Body of pancreas (tissue), 4 donors: Measurements from ENCODE around the gene EYA2. TPM values are rescaled to one million over a fixed set of nuclear protein-coding genes. Genes with fewer than 3 reads are reported as not detected.

Experiments
- ATAC-seq: fragments of 150-250 bp; one replicate; pipeline ENCODE4 v1.9.1; 2016
- DNase-seq, 4 donors: peaks; one replicate each; pipeline ENCODE4 v3.0.0-alpha.2; 2019
- H3K27ac ChIP-seq, 4 donors: fragments of 200-600 bp; sonication (generic); 1 replicate in 3 of 4; 2 replicates in 1 of 4; pipeline versions ENCODE4 v1.5.1 to v1.6.1; 2016 to 2019; ENCODE audit warnings: mild to moderate bottlenecking in 1 of 4, mixed read lengths in 1 of 4, moderate library complexity in 1 of 4
- H3K27me3 ChIP-seq, 2 donors: fragments of 200-600 bp; sonication (generic); one replicate each; pipeline ENCODE4 v1.6.0; 2016; ENCODE audit warnings: mild to moderate bottlenecking in 1 of 2
- H3K36me3 ChIP-seq, 2 donors: fragments of 200-600 bp; sonication (generic); replicated peaks in 1 of 2; 2 replicates each; pipeline ENCODE4 v1.5.1; 2016; ENCODE audit warnings: low read depth in 2 of 2; ENCODE audit not compliant: insufficient read depth in 1 of 2
- H3K4me1 ChIP-seq: fragments of 200-600 bp; sonication (generic); one replicate; pipeline ENCODE4 v1.6.0; 2016
- H3K4me3 ChIP-seq, 2 donors: fragments of 200-600 bp; sonication (generic); 1 replicate in 1 of 2; 2 replicates in 1 of 2; pipeline ENCODE4 v1.5.1; 2016 to 2019
- H3K9me3 ChIP-seq, 3 donors: fragments of 200-600 bp; sonication (generic); 1 replicate in 2 of 3; 2 replicates in 1 of 3; pipeline ENCODE4 v1.5.1; 2016
- CTCF ChIP-seq, 7 experiments: fragments of 450-650 bp in 4 of 7; fragments of 200-600 bp in 3 of 7; sonication (generic) in 3 of 7; IDR thresholded peaks; one replicate each; pipeline ENCODE4 v1.5.1; 2016 to 2019; ENCODE audit warnings: antibody characterized with exemption in 7 of 7
- POLR2A ChIP-seq, 3 donors: fragments of 450-650 bp; IDR thresholded peaks; one replicate each; pipeline ENCODE4 v1.6.1; 2016; ENCODE audit warnings: antibody characterized with exemption in 3 of 3, mild to moderate bottlenecking in 2 of 3
- WGBS, 2 donors: methylation state at CpG; one replicate each; pipeline ENCODE4 v1.1.5; 2017; 5-methylcytosine and 5-hydroxymethylcytosine counted together
- intact Hi-C: fragments of 100-400 bp; cut with DNase I; formaldehyde crosslinking; loops from one replicate; pipeline ENCODE4 v1.15.1; 2023
- total RNA-seq, 2 donors: library from RNA; depleted of rRNA; stranded (reverse); fragments of >200 nt; gene quantifications; one replicate each; pipeline ENCODE4 v1.1.0, GENCODE V29; 2016

EYA2 gene
- total RNA-seq, 2 donors from 2014 or later, result 0.52 to 3.6 TPM

- peaks cover 0 to 4% (median 0%) of the 10 kb centered on the region in 3 donors for H3K9me3 ChIP-seq
- TF ChIP-seq POLR2A (IDR thresholded peaks at IDR 0.05) (no peak), CTCF (IDR thresholded peaks at IDR 0.05) (no peak)
- no peak overlapping the region for H3K27ac ChIP-seq
- no peaks in the 10 kb centered on the region for H3K27me3 ChIP-seq
- no peaks in the 10 kb centered on the region for H3K36me3 ChIP-seq
- ATAC-seq (no peak), DNase-seq (no peak)
- intact Hi-C loops, result no loop called here
- no peak overlapping the region for H3K4me3 ChIP-seq
- WGBS, 2 donors, result 73 to 78% methylated on average over 11 of the region's 11 CpGs
- H3K4me1 ChIP-seq, result no peaks in the 10 kb centered on the region
These were observed 68.0 kb downstream of the EYA2 start for GRCh38 chr20:46962452-46963195.

GRCh38 chr20:46963196-46963529 is 68.5 kb downstream of the EYA2 start:
- H3K9me3 ChIP-seq, result peaks cover 0 to 4% (median 0%) of the 10 kb centered on the region in 3 donors
- no peak overlapping the region for H3K4me3 ChIP-seq
- H3K4me1 ChIP-seq, result no peaks in the 10 kb centered on the region
- no peak for ATAC-seq
- 43 to 64% methylated on average over 3 of the region's 3 CpGs for WGBS, 2 donors
- no peak overlapping the region for H3K27ac ChIP-seq
- intact Hi-C loops, result no loop called here
- no peak for TF ChIP-seq POLR2A (IDR thresholded peaks at IDR 0.05)
- no peak for TF ChIP-seq CTCF (IDR thresholded peaks at IDR 0.05)
- DNase-seq, result no peak
- H3K27me3 ChIP-seq, result no peaks in the 10 kb centered on the region
- no peaks in the 10 kb centered on the region for H3K36me3 ChIP-seq

DNA sequence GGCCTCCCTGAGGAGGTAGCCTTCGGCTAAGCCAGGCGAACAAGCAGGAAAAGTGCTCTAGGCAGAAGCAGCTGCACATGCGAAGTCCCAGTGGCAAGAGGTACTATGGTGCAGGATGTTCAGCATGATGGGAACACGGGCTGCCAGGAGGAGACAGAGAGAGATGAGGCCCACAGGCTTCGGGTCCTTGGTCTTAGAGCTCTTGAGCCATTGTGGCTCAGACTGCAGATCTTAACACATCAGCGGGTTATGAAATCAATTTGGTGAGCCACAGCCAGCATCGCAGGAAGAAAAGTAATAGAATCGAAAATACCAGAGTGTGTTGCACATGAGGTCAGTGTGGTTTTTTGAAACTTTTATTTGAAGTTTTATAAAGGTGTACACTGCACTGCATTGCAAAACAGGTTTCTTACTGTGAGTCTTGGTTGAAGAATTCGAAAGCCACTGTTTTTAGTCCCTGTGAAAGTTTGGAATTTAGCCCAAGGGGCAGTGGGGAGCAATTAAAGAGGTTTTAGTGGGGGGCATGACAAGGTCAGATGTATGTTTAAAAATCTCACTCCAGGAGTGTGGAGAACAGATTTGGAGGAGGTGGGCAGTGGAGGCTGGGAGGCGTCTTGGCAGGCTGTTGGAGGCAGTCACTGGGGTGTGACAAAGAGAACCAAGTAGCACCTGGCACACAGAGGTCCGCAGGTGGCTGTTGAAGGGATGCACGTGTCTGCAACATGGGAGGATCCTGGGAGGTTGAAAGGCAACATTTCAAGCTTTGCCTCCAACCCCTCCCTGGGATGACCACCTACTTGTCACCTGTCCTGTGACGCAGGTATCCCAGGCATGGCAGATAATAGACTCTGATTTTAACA is 69.3 kb downstream of the EYA2 start:
- ATAC-seq, result no peak
- 65 to 71% methylated on average over 13 of the region's 13 CpGs for WGBS, 2 donors
- Histone ChIP-seq H3K27ac (no peak overlapping the region), H3K27me3 (no peaks in the 10 kb centered on the region), H3K36me3 (no peaks in the 10 kb centered on the region), H3K9me3 (peaks cover 0 to 4% (median 0%) of the 10 kb centered on the region in 3 donors), H3K4me1 (no peaks in the 10 kb centered on the region), H3K4me3 (no peak overlapping the region)
- intact Hi-C loops, result no loop called here
- TF ChIP-seq POLR2A (IDR thresholded peaks at IDR 0.05) (no peak), CTCF (IDR thresholded peaks at IDR 0.05) (no peak)
- DNase-seq, result no peak

DNA sequence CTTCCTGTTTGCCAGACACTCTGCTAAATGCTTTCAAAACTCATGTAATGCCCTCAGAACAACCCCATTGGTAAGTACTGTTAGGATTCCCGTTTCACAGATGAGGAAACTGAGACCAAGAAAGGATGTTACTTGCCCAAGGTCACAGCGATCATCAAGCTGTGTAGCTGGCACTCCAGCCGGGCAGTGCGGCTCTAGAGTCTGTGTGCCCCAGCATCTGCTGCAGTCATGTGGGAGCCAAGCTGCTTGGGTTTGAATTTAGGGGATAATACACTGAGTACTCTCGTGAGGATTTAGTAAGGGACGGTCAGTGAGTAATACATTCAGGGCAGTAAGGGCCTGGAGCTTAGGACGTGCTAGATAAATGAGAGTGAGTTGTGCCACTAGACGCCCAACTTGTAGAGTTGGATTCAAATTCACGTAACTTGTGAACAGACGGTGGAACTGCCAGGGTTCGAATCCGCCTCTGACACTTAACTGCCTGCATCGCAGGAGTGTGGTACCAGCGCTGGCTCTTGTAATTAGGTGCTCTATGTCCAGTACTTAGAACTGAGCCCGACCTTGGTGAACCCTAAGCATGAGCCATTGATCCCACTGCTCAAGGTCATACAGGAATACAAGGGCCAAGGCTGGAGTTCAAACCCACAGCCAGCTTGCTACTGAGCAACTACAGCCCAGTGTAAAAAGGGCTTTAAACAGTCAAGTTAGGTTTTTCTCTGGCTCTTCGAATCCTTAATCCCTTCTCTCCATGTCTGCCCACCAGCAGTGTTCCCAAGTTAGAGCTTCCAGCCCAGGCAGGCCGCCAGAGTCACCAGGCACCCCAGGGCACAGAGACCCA is 70.2 kb downstream of the EYA2 start:
- 76 to 82% methylated on average over 15 to 17 of the region's 17 CpGs for WGBS, 2 donors
- H3K9me3 ChIP-seq, result peaks cover 0 to 4% (median 0%) of the 10 kb centered on the region in 3 donors
- TF ChIP-seq CTCF (IDR thresholded peaks at IDR 0.05) (no peak), POLR2A (IDR thresholded peaks at IDR 0.05) (no peak)
- no peak overlapping the region for H3K4me3 ChIP-seq
- H3K4me1 ChIP-seq, result no peaks in the 10 kb centered on the region
- H3K27me3 ChIP-seq, result no peaks in the 10 kb centered on the region
- ATAC-seq (no peak), DNase-seq (no peak)
- no peaks in the 10 kb centered on the region for H3K36me3 ChIP-seq
- no peak overlapping the region for H3K27ac ChIP-seq
- intact Hi-C loops, result no loop called here
